Thoracic aorta (tissue), 2 donors: ENCODE measurements around the gene PNKD. TPM values are rescaled to one million over a fixed set of nuclear protein-coding genes. Genes with fewer than 3 reads are reported as not detected.

Source experiments
- ATAC-seq: fragments of 150-250 bp; one replicate; pipeline ENCODE4 v1.8.0; 2017; ENCODE audit warnings: low read depth; ENCODE audit not compliant: insufficient number of reproducible peaks, low FRiP score
- DNase-seq: peaks from one replicate; pipeline ENCODE4 v3.0.0-alpha.2; 2020; ENCODE audit warnings: low spot score
- H3K27ac ChIP-seq, 2 donors: fragments of 200-600 bp; sonication (generic); 1 replicate in 1 of 2; 2 replicates in 1 of 2; pipeline ENCODE4 v1.5.1; 2016; ENCODE audit warnings: mild to moderate bottlenecking in 2 of 2, moderate library complexity in 2 of 2
- H3K27me3 ChIP-seq: fragments of 200-600 bp; sonication (generic); replicated peaks from 2 replicates; pipeline ENCODE4 v1.6.0; 2016; ENCODE audit warnings: mild to moderate bottlenecking; ENCODE audit not compliant: insufficient read depth
- H3K36me3 ChIP-seq: fragments of 200-600 bp; sonication (generic); one replicate; pipeline ENCODE4 v1.5.1; 2016
- H3K4me1 ChIP-seq, 2 donors: fragments of 200-600 bp; sonication (generic); 1 replicate in 1 of 2; 2 replicates in 1 of 2; pipeline versions ENCODE4 v1.5.1 to v1.6.0; 2016; ENCODE audit warnings: low read depth in 2 of 2, mild to moderate bottlenecking in 1 of 2; ENCODE audit not compliant: control insufficient read depth in 1 of 2
- H3K4me3 ChIP-seq: fragments of 200-600 bp; sonication (generic); 2 replicates; pipeline ENCODE4 v1.5.1; 2016; ENCODE audit warnings: mild to moderate bottlenecking
- H3K9me3 ChIP-seq: fragments of 200-600 bp; sonication (generic); 2 replicates; pipeline ENCODE4 v1.5.1; 2016
- CTCF ChIP-seq: fragments of 200-600 bp; sonication (generic); IDR thresholded peaks from one replicate; pipeline ENCODE4 v1.5.1; 2019; ENCODE audit warnings: antibody characterized with exemption
- total RNA-seq, 2 donors: library from RNA; depleted of rRNA; stranded (reverse); fragments of >200 nt; gene quantifications; one replicate each; pipeline versions ENCODE4 v1.1.0 to v1.2.3, GENCODE V29; 2016

PNKD gene
- total RNA-seq, 2 donors from 2014 or later, result 19.4 to 38.4 TPM

- peaks cover 14 to 21% of the 10 kb centered on the region in 2 donors for H3K4me1 ChIP-seq
- no peak overlapping the region for H3K4me3 ChIP-seq
- TF ChIP-seq CTCF, result no peak
- ATAC-seq (no peak), DNase-seq (no peak)
- H3K27ac ChIP-seq, result no peak overlapping the region
- H3K9me3 ChIP-seq, result no peaks in the 10 kb centered on the region
- peaks cover 74% of the 10 kb centered on the region for H3K36me3 ChIP-seq
- no peaks in the 10 kb centered on the region for H3K27me3 ChIP-seq
These were observed 25.7 kb upstream of the PNKD start for GRCh38 chr2:218244665-218245064.

GRCh38 chr2:218245214-218245613 lies 25.1 kb upstream of the PNKD start:
- no peak overlapping the region for H3K4me3 ChIP-seq
- H3K36me3 ChIP-seq, result peaks cover 74% of the 10 kb centered on the region
- H3K4me1 ChIP-seq, result peaks cover 14 to 21% of the 10 kb centered on the region in 2 donors
- no peaks in the 10 kb centered on the region for H3K27me3 ChIP-seq
- ATAC-seq, result no peak
- no peak for DNase-seq
- H3K9me3 ChIP-seq, result no peaks in the 10 kb centered on the region
- no peak overlapping the region for H3K27ac ChIP-seq
- TF ChIP-seq CTCF, result no peak

GRCh38 chr2:218249691-218250090 lies 20.6 kb upstream of the PNKD start:
- DNase-seq, result no peak
- H3K27me3 ChIP-seq, result no peaks in the 10 kb centered on the region
- peaks cover 97% of the 10 kb centered on the region for H3K36me3 ChIP-seq
- no peaks in the 10 kb centered on the region for H3K9me3 ChIP-seq
- no peak for ATAC-seq
- H3K4me1 ChIP-seq, result no peaks in the 10 kb centered on the region
- H3K27ac ChIP-seq, result no peak overlapping the region
- TF ChIP-seq CTCF, result no peak
- no peak overlapping the region for H3K4me3 ChIP-seq

GRCh38 chr2:218252509-218253231 lies 17.6 kb upstream of the PNKD start:
- no peak for TF ChIP-seq CTCF
- no peaks in the 10 kb centered on the region for H3K9me3 ChIP-seq
- DNase-seq, result no peak
- H3K36me3 ChIP-seq, result peaks cover 75% of the 10 kb centered on the region
- no peaks in the 10 kb centered on the region for H3K4me1 ChIP-seq
- H3K4me3 ChIP-seq, result no peak overlapping the region
- peak overlapping the region in 1 of 2 donors; percentile 12 for H3K27ac ChIP-seq
- H3K27me3 ChIP-seq, result no peaks in the 10 kb centered on the region
- no peak for ATAC-seq

GRCh38 chr2:218253232-218253625 lies 17.1 kb upstream of the PNKD start:
- H3K4me1 ChIP-seq, result peaks cover 0 to under 1% of the 10 kb centered on the region in 2 donors
- H3K27ac ChIP-seq, result no peak overlapping the region
- no peaks in the 10 kb centered on the region for H3K27me3 ChIP-seq
- H3K36me3 ChIP-seq, result peaks cover 69% of the 10 kb centered on the region
- ATAC-seq (no peak), DNase-seq (no peak)
- no peak for TF ChIP-seq CTCF
- no peaks in the 10 kb centered on the region for H3K9me3 ChIP-seq
- no peak overlapping the region for H3K4me3 ChIP-seq
